Measurements from ENCODE around the gene FBN1.

FBN1 gene

GRCh38 chr15:48472756-48473155 is 172.8 kb downstream of the FBN1 start:
- DNase-seq (ENCODE audit: low spot score) (no peak), FAIRE-seq (no peak)

- FAIRE-seq (no peak), DNase-seq (ENCODE audit: low spot score) (no peak)
Measured at GRCh38 chr15:48471073-48471472, 174.4 kb downstream of the FBN1 start.

- DNase-seq (ENCODE audit: low spot score) = no peak
Measured at GRCh38 chr15:48470096-48470495, 175.4 kb downstream of the FBN1 start.

DNA sequence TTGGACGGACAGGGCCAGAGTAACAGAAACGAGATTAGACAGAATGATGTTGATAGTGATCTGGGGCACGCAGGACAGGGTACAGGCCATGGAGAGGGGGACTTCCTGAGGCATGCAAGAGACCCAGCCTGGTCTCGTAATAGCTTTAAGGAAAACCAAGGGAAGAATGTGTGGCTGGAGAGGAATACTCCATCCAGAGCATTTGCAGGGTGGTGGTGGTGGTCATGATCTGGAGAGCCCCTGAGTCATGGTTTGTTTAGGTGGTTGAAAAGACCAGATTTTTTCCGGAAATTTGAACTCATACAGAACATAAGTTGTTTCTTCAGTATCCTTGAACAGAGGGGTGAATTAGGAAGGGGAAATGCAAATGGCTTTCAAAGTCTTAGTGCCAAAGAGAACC is 175.8 kb downstream of the FBN1 start:
- no peak for DNase-seq (ENCODE audit: low spot score)
- no peak for FAIRE-seq

More at GRCh38 chr15:48470096-48470495, 175.4 kb downstream of the FBN1 start:
- no peak for FAIRE-seq

DNA sequence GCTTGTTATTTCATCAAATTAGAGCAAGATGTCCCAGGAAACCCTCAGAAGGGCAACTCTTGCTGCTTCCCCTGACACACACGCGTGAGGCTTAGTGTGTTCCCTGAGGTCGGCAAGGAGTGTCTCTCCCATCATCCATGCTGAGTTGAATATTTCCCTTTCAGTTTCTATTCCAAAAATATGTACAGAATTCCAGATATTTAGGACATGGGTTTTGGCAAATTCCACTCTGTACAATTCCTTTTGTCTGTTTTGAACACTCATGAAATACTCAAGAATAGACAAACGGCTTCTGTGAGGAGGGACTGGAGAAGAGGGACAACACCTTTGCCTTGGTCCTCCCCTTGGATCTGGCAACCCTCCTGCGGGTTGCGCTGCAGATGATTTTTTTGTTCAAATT is 176.2 kb downstream of the FBN1 start:
- no peak for FAIRE-seq

GRCh38 chr15:48467801-48468200 is 177.7 kb downstream of the FBN1 start:
- no peak for DNase-seq (ENCODE audit: low spot score)
- FAIRE-seq = no peak

More for the DNA sequence above, 176.2 kb downstream of the FBN1 start:
- no peak for DNase-seq (ENCODE audit: low spot score)

DNA sequence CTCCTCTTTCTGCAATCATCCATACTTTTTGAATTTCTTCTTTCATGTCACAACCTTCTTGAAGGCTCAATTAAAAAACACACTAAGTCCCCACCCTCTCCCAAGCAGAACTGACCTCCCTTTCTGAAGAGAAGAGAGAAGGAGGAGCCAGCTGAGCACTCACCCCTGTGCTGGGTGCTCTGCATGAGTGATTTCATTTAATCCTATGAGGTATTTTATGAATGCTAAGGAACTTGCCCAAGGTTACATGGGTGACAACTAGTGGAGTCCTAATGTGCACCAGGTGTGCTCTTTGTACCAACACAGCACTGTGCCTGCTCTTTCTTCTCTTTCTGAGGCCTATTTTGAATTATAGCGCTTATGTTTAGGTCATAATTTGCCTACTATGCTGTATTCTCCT is 178.7 kb downstream of the FBN1 start:
- FAIRE-seq (no peak), DNase-seq (ENCODE audit: low spot score) (no peak)

GRCh38 chr15:48466079-48466478 is 179.4 kb downstream of the FBN1 start:
- FAIRE-seq (no peak), DNase-seq (ENCODE audit: low spot score) (no peak)

DNA sequence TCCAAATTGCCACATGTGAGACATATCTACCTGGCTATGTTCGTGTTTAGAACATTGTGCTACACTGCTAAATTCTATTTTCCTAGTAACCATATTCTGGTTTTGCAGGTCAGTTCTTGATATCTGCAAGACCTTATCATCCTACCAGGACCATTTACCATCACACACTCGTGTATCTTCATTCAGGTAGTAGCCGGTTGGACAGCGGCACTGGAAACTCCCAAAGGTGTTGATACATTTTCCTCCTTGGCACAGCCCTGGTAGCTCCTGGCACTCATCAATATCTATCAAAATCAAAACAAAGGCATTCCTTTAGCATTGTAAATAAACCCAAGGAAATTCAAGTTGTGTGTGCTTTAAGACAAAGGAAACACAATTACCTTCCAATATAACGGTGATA is 180.1 kb downstream of the FBN1 start:
- DNase-seq (ENCODE audit: low spot score) (no peak), FAIRE-seq (no peak)

- no peak for FAIRE-seq
Measured at GRCh38 chr15:48463366-48463880, 182.1 kb downstream of the FBN1 start.

DNA sequence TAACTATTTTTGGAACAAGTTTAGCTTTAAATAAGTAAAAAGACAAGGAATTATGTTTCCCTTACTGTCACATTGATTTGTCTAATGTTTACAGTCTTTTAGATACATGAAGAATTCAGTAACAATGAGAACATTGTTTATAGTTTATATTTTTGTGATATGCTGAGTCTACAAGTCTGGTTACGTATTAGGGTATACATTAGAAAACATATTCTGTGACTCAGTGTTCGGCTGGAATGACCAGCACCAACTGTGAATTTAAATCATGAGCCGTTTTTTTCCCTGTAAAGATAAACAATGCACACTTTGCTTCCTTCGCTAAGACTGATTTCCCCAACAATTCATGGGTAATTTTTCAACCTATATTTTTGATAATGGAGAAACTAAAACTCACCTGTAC is 182.8 kb downstream of the FBN1 start:
- FAIRE-seq (no peak), DNase-seq (ENCODE audit: low spot score) (no peak)

More at GRCh38 chr15:48463366-48463880, 182.1 kb downstream of the FBN1 start:
- DNase-seq (ENCODE audit: low spot score) = no peak

DNA sequence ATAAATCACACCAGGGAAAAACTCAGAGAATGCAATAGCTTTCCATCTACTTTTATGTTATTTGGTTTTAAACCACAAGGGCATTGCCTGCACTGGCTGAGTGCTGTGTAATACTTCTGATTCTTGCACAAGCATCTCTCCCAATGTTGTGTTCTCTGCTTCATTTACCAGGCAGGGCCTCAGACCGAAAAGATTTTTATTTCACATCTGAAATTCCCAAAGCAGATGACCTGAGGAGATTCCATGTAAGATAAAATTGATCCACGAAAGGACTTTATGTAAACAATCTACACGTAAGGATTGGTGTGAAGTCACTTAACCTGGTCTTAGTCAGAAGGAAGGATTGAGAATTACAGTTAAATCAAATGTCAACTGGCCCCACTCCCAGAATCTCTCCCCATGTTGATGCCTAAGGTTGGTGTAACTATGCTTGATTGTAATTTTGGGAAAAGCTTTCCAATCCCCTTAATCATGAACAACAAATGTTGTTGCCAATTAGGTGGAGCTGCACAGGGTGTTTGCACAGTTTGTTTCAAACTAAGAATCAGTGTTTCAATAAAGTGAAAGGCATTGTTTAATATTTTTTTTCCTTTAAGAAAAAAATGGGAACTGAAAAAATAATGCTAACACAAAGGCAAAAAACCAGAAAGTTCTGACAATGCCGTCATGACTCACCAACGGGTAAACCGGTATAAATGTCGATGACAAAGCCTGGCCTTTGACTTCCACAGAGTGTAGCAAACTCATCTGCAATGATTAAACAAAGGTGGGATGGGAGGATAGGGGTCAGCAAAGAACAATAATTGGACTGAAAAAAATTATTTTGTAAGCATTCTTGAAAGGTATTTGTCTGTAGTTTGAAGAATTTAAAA is 185.7 kb downstream of the FBN1 start:
- FAIRE-seq (no peak), DNase-seq (ENCODE audit: low spot score) (peak; percentile 35)

GRCh38 chr15:48458876-48459275 is 186.6 kb downstream of the FBN1 start:
- DNase-seq (ENCODE audit: low spot score) (no peak), FAIRE-seq (no peak)

DNA sequence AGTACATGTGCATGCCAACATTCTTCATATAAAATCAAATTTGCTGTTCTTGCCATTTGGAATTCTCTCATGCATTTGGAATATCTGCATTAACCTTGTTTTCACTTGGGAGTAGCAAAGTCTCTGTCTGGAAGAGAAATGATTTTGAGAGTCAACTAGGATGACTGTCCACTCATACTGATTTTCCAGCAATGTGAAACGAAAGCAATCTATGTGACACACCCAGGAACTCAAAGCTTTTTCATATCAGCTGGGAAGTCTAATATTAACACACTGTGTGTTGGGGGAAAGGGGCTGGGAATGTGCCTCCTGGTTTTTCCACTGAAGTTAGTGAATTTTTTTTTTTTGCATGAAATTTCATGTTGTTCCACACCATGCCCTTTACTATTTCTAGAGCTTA is 189.4 kb downstream of the FBN1 start:
- no peak for DNase-seq (ENCODE audit: low spot score)
- FAIRE-seq = no peak

- FAIRE-seq (no peak), DNase-seq (ENCODE audit: low spot score) (no peak)
Measured at GRCh38 chr15:48451736-48452135, 193.8 kb downstream of the FBN1 start.

DNA sequence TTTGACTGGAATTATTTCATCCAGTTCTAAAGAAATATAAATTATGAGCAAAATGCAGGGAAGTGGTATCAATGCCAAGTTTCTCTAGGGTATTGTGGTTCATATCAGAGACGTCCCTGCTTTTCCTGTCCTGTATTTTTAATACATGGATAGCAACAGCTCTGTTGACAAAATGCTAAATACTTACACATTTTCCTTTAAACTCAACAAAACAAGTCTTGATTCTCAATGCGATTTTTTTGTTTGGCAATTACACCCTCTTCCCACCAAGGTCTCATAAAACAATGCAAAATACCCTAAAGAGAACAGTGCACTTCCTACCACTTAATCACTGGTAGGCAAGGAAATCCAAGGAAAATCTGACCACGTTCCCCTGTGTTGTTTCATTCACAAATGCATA is 194.3 kb downstream of the FBN1 start:
- no peak for DNase-seq (ENCODE audit: low spot score)
- no peak for FAIRE-seq

DNA sequence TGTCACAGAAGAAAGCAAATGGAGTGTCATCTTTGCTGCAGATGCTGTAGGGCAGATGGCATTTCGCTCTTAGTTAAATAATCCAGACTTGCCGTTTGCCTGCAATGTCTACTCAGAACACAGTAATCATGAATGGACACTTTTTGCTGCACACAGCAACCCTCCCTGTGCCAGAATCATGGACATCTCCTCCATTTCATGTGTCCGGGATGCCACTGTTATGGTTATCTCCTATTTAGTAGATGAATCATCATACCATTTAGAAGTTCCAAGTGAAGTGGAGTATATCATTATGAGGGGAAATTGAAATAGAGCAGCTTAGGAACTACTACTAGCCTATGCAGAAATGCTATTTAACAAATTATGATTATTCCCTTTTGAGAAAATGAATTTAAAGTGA is 195.8 kb downstream of the FBN1 start:
- DNase-seq (ENCODE audit: low spot score) (no peak), FAIRE-seq (no peak)

DNA sequence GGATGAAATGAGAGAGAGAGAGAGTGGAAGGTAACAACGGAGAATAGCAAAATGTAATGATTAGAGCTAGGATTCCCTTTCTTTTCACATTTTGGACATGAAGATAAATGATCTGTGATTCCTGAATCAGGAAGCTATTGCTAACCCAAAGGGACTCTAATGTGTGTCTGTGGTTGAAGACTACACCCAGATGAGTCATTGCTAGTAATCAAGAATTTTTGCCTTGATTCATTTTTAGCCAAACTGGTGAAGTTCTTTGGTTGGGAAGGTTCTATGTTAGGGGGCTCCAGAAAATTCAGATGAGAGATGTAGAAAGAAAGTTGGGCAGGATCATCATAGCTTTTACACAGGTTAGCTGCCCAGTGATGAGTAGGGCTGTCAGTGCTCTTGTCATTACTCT is 197.9 kb downstream of the FBN1 start:
- FAIRE-seq (no peak), DNase-seq (ENCODE audit: low spot score) (no peak)

- DNase-seq (ENCODE audit: low spot score) (no peak), FAIRE-seq (no peak)
Measured at GRCh38 chr15:48447058-48447457, 198.5 kb downstream of the FBN1 start.

- no peak for DNase-seq (ENCODE audit: low spot score)
- no peak for FAIRE-seq
Measured at GRCh38 chr15:48442011-48442410, 203.5 kb downstream of the FBN1 start.

DNA sequence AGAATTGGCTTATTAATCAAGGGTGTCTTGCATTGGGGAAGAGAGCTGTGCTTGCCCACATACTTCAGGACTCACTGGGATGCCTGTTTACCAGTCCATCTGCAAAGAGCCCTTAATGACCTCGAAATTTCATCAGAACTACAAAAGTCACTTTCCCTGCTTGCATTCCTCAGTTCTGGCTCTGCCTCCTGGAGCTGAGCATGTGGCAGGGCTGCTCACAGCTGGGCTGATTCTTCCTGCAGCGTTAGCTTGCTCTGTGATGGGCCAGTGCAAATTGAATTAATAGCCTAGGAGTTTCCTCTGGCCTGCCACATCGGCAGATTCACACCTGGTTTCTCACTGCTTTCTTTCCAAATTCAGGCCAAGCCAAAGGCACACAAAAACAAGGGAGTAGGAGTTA is 205.4 kb downstream of the FBN1 start:
- FAIRE-seq = no peak
- no peak for DNase-seq (ENCODE audit: low spot score)

DNA sequence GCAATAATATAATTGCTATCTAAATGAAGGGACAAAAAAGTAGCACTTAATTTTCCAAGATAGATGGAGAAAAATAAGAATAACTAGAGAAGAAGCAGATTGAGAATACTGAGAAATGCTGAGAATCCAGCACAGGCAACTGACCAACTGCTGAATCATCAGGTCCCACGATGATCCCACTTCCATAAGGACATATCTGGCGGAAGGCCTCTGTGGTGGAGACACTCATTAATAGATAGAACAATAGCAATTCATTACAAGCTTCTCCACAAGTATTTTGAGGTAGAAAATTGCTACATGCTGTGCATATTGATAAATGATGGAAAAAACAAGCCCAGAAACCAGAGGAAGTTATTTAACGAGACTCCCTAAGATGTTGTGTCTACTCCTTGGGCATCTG is 208.3 kb downstream of the FBN1 start:
- DNase-seq (ENCODE audit: low spot score) (no peak), FAIRE-seq (no peak)

GRCh38 chr15:48435321-48435720 is 210.2 kb downstream of the FBN1 start:
- DNase-seq (ENCODE audit: low spot score) (no peak), FAIRE-seq (no peak)

All from urothelium cell line (cell line).